CD4-positive, alpha-beta T cell treated with Interleukin-4 for 1 hour (primary cell): ENCODE data around the gene NCBP2L.

Experiments
- DNase-seq, 2 donors: peaks; one replicate each; pipeline ENCODE4 v3.0.0-alpha.2; 2020 to 2022

The NCBP2L gene

GRCh38 chrX:107818900-107819521, 41.5 kb downstream of the NCBP2L start:
- no peak for DNase-seq

DNA sequence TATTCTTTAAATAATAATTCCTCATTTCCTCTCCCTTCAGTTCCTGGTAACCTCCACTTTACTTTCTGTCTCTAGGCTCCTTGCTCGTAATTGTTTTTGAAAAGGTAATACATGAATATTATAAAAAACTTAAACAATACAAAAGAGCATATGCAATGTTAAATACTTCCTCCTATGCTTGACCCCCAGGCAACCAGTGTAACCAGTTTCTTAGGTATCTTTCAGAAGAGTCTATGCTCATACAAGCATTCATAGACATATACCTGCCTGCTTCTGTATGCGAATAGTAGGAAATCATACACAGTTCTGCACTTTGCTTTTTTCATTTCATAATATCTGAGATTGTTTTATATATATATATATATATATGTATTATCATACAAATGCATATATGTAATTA, 45.5 kb downstream of the NCBP2L start:
- no peak for DNase-seq

- DNase-seq = no peak
Observed at GRCh38 chrX:107823456-107823855, 45.9 kb downstream of the NCBP2L start.

DNA sequence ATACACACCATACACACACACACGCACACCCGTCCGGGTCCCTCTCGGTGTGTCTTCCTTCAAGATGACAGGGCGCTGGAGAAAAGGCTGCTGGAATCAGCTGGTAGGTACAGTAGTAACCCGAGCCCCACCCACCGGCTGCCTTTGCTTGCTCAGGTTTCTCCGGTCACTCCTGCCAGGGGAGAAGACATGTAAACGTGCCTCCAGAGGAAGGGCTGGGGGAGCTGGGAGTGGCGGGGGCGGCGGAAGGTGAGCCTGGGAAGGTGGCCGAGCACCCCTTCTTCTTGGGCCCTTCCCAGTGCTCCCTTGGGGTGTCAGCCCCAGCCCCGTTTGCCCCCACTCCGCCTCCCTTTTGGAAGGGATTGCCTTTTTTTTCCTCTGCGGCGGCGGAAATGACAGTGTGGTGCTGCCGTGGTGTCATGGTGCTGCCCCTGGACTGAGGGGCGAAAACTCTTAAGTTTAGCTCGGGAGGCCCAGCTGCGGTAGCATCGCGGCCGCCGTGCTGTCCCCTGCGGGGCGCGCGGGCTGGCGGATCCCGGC, 48.2 kb downstream of the NCBP2L start, which contains the start of gene MID2:
TSS of gene MID2 (plus strand) at position 169 of the 540 bp plus-strand sequence. CDS start 561 bp downstream, outside the sequence.
- peak; percentile 42 to 55 for DNase-seq

GRCh38 chrX:107826238-107827029, 48.9 kb downstream of the NCBP2L start:
- peak; percentile 11 to 44 for DNase-seq

- DNase-seq = no peak
Observed at GRCh38 chrX:107827030-107827831, 49.7 kb downstream of the NCBP2L start.

- no peak for DNase-seq
Observed at GRCh38 chrX:107827852-107828251, 50.3 kb downstream of the NCBP2L start.

DNA sequence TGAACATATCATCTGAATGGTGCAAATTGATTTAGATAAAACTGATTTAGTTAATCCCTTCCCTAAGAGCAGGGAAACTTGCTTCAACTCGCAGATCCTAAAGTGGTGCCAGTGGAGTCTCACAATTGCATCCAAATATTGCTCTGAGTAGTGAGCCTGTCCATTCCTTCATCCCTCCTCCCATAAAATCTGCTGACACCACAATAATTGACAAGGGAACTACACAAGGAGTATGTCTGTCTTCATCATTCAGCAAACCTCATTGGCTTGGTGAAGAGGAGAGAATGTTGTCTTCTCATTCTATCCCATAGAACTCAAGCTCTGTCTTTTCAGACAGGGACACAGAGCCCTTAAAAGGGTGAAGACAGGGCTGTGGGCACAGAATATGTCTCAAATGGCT, 52.3 kb downstream of the NCBP2L start:
- no peak for DNase-seq

- no peak for DNase-seq
Observed at GRCh38 chrX:107831071-107831730, 53.7 kb downstream of the NCBP2L start.

DNA sequence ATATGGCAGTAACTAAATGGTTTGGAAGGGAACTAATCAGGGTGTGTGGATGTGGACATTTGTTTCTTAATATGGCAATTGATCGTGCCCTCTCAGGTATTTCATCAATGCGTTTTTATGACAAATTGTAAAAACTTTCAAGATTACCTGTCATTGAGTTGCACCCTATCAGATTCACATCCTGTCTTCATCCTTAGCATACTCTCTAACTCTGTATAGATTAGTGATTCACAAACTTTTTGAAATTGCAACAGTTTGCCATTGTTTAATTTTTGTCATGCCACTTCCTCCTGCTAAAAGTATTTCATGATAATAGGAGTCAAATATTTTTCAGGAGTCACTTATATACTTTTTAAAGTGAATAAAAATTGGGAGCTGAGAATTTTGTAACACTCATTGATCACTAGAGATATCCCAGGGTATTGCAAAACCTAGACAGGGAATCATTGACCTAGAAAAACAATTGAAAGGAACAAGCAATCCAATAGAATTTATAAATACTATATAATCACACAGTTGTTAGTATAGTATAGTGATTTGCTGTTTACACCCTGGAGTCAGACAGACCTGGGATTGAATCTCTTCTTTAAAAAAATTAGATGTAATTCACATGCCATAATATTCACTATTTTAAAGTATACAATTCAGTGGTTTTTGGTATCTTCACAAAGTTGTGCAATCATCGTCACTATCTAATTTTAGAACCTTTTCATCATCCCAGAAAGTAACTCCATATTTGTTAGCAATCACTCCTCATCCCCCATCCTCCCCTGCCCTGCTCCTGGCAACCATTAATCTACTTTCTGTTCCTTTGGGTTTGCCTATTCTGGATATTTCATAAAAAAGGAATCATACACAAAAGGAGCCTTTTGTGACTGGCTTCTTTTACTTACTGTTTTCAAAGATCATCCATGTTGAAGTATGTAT, 57.0 kb downstream of the NCBP2L start:
- no peak for DNase-seq

GRCh38 chrX:107836958-107837357, 59.4 kb downstream of the NCBP2L start:
- no peak for DNase-seq

GRCh38 chrX:107840971-107841370, 63.4 kb downstream of the NCBP2L start:
- no peak for DNase-seq

DNA sequence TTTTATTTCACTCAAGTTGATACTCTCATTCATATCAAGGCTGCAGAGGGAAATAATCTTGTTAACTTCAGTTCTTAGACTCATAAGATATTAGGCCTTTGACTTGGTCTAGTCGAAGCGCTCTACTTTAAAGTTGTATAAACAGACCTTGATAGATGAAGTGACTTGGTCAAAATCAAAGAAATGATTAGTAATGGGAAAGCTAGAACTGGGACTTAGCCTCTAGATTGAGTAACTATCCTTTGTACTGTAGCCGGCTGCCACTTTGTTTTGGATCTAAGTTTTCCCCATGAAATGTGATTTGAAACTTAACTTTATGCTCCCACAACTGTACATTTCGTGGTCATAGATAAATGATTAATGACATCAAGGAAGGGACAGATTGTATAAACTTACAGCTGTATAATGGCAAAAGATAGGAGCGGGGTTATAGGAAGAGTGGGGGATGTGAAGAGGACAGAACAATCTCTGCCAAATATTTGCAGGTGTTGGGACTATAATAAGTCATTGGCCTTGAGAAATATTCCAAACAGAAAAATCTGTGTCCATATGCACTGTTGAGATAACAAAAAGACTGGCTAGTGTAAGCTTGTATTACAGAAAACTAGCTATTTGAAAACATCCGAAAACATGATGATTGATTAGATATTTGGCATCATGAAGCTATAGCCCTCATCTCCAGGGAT, 65.3 kb downstream of the NCBP2L start:
- no peak for DNase-seq
